Neural crest cell (in vitro differentiated cells): ENCODE data around the gene FRRS1L. TPM values are rescaled to one million over a fixed set of nuclear protein-coding genes. Genes with fewer than 3 reads are reported as not detected.

Source experiments
- DNase-seq: peaks from one replicate; pipeline ENCODE4 v3.0.0; 2021; ENCODE audit warnings: low read depth, mixed read lengths, low spot score
- H3K27ac Mint-ChIP-seq: one replicate; pipeline ENCODE4 v1.8.0; 2021; ENCODE audit warnings: mild to moderate bottlenecking, mixed read lengths; ENCODE audit not compliant: unreplicated experiment
- H3K27me3 Mint-ChIP-seq: 2 replicates; pipeline ENCODE4 v1.8.0; 2021; ENCODE audit warnings: low read depth, mild to moderate bottlenecking, mixed read lengths
- H3K36me3 Mint-ChIP-seq: 2 replicates; pipeline ENCODE4 v1.8.0; 2021; ENCODE audit warnings: low read depth, mild to moderate bottlenecking, mixed read lengths
- H3K4me1 Mint-ChIP-seq: 2 replicates; pipeline ENCODE4 v1.8.0; 2021; ENCODE audit warnings: mixed read lengths
- H3K4me3 Mint-ChIP-seq: one replicate; pipeline ENCODE4 v1.8.0; 2021; ENCODE audit warnings: mild to moderate bottlenecking, mixed read lengths
- H3K9me3 Mint-ChIP-seq: 2 replicates; pipeline ENCODE4 v1.8.0; 2021; ENCODE audit warnings: mixed read lengths
- total RNA-seq: library from RNA; stranded (reverse); gene quantifications from 2 replicates; pipeline ENCODE4 v1.2.1, GENCODE V29; 2021
- TF ChIP-seq, protein P1 (sequence below): fragments of 200-600 bp; sonication (generic); conservative IDR thresholded peaks from 2 replicates; pipeline ENCODE4 v1.5.0; 2021; ENCODE audit warnings: antibody characterized with exemption, mild to moderate bottlenecking

FRRS1L gene
- total RNA-seq, 1 donor from 2014 or later, result 3.4 TPM

DNA sequence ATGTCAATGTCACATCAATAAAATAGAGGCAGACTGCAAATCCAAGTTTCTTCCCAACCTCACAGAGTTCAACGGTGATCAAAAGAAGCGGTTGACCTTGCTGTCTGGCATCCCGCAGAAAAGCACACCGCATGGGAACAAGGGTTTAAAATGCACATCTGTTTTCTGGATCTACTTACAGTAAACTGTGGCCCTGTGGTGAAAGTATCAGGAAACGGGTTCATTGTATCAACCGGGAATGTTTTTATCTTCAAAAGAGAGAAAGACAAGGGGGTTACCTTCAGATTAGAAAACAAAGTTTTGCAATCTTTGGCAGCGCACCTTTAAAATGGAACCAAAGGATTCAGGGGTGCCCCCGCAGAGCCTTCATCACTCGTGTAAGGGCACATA lies 15.5 kb upstream of the FRRS1L start:
- Mint-ChIP-seq H3K4me1 (peaks cover 3% of the 10 kb centered on the region), H3K9me3 (no peaks in the 10 kb centered on the region), H3K27ac (no peak overlapping the region), H3K4me3 (no peak overlapping the region), H3K36me3 (no peaks in the 10 kb centered on the region), H3K27me3 (peaks cover 6% of the 10 kb centered on the region)
- no peak for DNase-seq
- TF ChIP-seq, protein P1, sequence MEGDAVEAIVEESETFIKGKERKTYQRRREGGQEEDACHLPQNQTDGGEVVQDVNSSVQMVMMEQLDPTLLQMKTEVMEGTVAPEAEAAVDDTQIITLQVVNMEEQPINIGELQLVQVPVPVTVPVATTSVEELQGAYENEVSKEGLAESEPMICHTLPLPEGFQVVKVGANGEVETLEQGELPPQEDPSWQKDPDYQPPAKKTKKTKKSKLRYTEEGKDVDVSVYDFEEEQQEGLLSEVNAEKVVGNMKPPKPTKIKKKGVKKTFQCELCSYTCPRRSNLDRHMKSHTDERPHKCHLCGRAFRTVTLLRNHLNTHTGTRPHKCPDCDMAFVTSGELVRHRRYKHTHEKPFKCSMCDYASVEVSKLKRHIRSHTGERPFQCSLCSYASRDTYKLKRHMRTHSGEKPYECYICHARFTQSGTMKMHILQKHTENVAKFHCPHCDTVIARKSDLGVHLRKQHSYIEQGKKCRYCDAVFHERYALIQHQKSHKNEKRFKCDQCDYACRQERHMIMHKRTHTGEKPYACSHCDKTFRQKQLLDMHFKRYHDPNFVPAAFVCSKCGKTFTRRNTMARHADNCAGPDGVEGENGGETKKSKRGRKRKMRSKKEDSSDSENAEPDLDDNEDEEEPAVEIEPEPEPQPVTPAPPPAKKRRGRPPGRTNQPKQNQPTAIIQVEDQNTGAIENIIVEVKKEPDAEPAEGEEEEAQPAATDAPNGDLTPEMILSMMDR, result no peak

DNA sequence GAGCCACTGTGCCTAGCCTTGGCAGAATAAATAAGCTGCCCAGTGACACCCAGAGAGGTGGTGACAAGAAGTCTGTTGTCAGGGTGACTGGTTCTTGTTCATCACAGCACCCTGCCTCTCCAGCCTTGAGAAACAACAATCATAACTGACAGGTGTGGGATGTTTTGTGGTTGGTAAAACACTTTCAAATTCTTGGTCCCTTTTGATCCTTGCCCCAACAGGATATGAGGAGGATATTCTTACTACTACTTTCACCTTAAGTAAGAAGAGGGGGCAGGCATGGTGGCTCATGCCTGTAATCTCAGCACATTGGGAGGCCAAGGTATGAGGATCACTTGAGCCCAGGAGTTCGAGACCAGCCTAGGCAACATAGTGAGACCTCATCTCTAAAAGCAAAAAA lies 14.2 kb upstream of the FRRS1L start:
- peaks cover 6% of the 10 kb centered on the region for H3K27me3 Mint-ChIP-seq
- no peaks in the 10 kb centered on the region for H3K9me3 Mint-ChIP-seq
- DNase-seq, result no peak
- H3K27ac Mint-ChIP-seq, result no peak overlapping the region
- TF ChIP-seq, protein P1, result no peak
- no peak overlapping the region for H3K4me3 Mint-ChIP-seq
- peaks cover 3% of the 10 kb centered on the region for H3K4me1 Mint-ChIP-seq
- no peaks in the 10 kb centered on the region for H3K36me3 Mint-ChIP-seq

DNA sequence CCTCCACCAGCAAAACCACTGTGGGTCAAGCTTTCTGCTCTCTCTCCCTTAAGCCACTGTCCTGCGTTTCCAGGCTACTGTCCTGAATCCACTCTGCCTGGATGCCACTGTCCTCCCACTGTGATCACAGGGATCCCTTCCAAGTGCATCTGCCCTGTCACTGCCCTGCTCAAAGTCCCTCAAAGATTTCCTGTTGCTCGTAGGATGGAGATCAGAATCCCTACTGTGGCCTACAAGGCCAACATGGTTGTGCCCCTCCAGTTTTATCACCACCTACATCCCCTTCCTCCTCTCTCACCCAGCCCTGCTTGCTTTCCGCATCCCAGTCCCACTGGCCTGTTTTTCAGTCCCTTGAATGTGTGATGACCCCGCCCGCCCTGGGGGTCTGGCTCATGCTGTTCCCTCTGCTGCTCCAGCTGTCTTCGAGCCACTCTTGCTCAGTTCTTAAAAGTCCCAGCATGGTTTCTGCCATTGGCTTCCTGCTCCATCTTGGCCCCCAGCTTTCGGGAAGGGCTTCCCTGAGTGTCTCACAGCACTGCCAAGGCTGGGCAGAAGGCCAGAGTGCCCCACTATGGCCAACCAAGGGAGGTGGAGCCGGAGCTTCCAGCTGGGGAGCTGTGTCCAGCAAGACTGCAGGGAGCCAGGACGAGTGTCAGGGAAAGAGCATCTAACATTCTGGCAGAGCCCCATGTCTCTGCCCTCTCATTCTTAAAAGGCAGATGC lies 12.9 kb upstream of the FRRS1L start:
- H3K27ac Mint-ChIP-seq, result no peak overlapping the region
- peaks cover 3% of the 10 kb centered on the region for H3K4me1 Mint-ChIP-seq
- no peaks in the 10 kb centered on the region for H3K9me3 Mint-ChIP-seq
- no peak for DNase-seq
- TF ChIP-seq, protein P1, result no peak
- H3K27me3 Mint-ChIP-seq, result peaks cover 6% of the 10 kb centered on the region
- H3K36me3 Mint-ChIP-seq, result no peaks in the 10 kb centered on the region
- H3K4me3 Mint-ChIP-seq, result no peak overlapping the region

DNA sequence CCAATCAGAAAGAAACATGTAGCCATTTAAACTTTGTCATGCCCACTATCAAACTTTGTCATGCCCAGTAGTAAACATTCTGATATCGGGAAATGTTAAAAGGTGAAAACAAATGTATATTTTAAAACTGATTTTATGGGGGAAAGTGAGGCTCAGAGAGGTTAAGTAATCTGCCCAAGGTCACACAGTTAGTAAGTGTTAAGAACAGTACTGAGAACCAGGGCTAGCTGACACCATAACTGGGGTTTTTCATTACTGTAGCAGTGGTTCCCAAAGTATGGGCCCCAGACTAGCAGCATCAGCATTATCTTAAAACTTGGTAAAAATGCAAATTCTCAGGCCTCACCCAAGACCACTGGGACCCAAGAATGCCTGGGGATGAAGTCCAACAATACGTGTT lies 9.9 kb upstream of the FRRS1L start:
- H3K9me3 Mint-ChIP-seq, result no peaks in the 10 kb centered on the region
- no peak for DNase-seq
- H3K4me3 Mint-ChIP-seq, result no peak overlapping the region
- H3K27me3 Mint-ChIP-seq, result peaks cover 12% of the 10 kb centered on the region
- H3K27ac Mint-ChIP-seq, result no peak overlapping the region
- H3K36me3 Mint-ChIP-seq, result no peaks in the 10 kb centered on the region
- TF ChIP-seq, protein P1, result no peak
- no peaks in the 10 kb centered on the region for H3K4me1 Mint-ChIP-seq

DNA sequence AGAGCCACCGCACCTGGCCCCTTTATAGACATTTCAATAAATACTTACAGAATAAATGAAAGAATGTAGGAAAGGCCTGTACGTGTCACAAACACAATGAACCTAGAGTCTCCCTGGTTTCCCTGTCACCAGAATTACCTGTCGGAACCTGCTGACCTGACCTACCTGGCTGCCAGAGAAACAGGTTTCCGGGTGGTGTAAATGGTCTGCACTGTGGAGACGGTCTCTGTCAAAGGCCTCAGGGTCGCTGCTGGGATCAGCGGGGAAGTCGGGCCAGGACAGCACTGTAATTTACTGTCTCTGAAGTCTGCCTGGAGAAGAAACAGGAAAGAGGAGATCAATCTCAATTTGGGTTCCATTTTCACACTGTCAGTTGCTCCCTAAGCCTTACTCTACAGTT lies 9.3 kb upstream of the FRRS1L start:
- H3K27me3 Mint-ChIP-seq, result peaks cover 17% of the 10 kb centered on the region
- TF ChIP-seq, protein P1, result no peak
- H3K4me3 Mint-ChIP-seq, result no peak overlapping the region
- H3K27ac Mint-ChIP-seq, result no peak overlapping the region
- no peaks in the 10 kb centered on the region for H3K9me3 Mint-ChIP-seq
- H3K4me1 Mint-ChIP-seq, result no peaks in the 10 kb centered on the region
- no peak for DNase-seq
- no peaks in the 10 kb centered on the region for H3K36me3 Mint-ChIP-seq
